ENCODE measurements around the gene C2CD2.

DNA sequence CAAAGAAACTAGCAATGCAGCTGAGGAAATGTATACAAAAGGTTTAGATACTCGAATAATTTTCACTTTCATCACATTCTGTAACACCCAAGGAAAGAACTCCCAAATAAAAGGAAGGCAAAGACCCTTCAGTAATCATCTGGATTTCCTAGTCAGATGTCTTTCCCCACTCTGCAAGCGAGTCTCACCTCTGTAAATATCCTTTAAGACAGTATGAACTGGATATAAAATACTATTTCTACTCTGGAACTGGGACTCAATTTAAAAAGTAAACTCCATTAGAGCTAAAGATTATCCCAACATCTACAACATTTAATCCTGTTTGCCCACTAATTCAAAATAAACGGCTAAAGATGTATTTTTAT lies 27.0 kb downstream of the C2CD2 start:
- TF ChIP-seq, protein P1, sequence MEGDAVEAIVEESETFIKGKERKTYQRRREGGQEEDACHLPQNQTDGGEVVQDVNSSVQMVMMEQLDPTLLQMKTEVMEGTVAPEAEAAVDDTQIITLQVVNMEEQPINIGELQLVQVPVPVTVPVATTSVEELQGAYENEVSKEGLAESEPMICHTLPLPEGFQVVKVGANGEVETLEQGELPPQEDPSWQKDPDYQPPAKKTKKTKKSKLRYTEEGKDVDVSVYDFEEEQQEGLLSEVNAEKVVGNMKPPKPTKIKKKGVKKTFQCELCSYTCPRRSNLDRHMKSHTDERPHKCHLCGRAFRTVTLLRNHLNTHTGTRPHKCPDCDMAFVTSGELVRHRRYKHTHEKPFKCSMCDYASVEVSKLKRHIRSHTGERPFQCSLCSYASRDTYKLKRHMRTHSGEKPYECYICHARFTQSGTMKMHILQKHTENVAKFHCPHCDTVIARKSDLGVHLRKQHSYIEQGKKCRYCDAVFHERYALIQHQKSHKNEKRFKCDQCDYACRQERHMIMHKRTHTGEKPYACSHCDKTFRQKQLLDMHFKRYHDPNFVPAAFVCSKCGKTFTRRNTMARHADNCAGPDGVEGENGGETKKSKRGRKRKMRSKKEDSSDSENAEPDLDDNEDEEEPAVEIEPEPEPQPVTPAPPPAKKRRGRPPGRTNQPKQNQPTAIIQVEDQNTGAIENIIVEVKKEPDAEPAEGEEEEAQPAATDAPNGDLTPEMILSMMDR (conservative IDR thresholded peaks at IDR 0.05; ENCODE audit: low read length) = no peak
- no peak for TF ChIP-seq EZH2phosphoT487 (IDR thresholded peaks at IDR 0.05; ENCODE audit: borderline replicate concordance, low read depth, low read length)
